KOPT-K1 (cell line): ENCODE measurements around the gene CHD6.
A peak's percentile ranks its signal among the peaks of the same experiment; 100 is the strongest.

ENCODE experiments used
- H3K27ac ChIP-seq: fragments of 200-600 bp; sonication (generic); 2 replicates; pipeline ENCODE4 v1.5.1; 2016; ENCODE audit warnings: antibody characterized with exemption, mild to moderate bottlenecking, low read depth, low read length; ENCODE audit not compliant: poor library complexity, severe bottlenecking
- H3K36me3 ChIP-seq: fragments of 200-600 bp; sonication (generic); 2 replicates; pipeline ENCODE4 v1.5.1; 2017; ENCODE audit warnings: antibody characterized with exemption, mild to moderate bottlenecking, low read length, moderate library complexity; ENCODE audit not compliant: insufficient read depth
- H3K9me3 ChIP-seq: fragments of 200-600 bp; sonication (generic); 2 replicates; pipeline ENCODE4 v1.5.1; 2017; ENCODE audit warnings: antibody characterized with exemption, low read length, mild to moderate bottlenecking; ENCODE audit not compliant: insufficient read depth, poor library complexity, severe bottlenecking

CHD6 gene

GRCh38 chr20:41446456-41446855, 171.7 kb downstream of the CHD6 start:
- Histone ChIP-seq H3K9me3 (no peaks in the 10 kb centered on the region), H3K27ac (no peak overlapping the region), H3K36me3 (peaks cover 97% of the 10 kb centered on the region)

GRCh38 chr20:41444821-41445220, 173.4 kb downstream of the CHD6 start:
- no peaks in the 10 kb centered on the region for H3K9me3 ChIP-seq
- no peak overlapping the region for H3K27ac ChIP-seq
- peaks cover 97% of the 10 kb centered on the region for H3K36me3 ChIP-seq

DNA sequence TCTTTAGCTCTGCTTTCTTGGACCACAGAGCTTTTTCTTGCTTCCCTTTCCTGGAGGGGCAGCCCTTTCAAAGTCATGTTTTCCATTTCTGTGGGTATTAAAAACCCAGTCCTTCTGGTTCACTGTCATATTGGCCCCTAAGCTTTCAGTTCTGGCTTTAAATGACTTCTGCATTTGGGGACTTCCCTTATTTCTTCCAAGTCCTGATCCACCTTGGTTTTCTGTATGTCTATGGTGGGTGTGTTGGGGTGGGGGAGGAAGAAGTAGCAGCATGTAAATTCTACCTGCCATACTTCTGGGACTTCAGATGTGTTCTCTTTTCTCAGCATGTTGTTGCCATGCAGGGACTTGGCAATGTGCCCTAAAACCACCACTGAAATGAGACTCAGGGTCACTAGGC, 174.5 kb downstream of the CHD6 start:
- peaks cover 99% of the 10 kb centered on the region for H3K36me3 ChIP-seq
- H3K27ac ChIP-seq, result no peak overlapping the region
- H3K9me3 ChIP-seq, result no peaks in the 10 kb centered on the region

DNA sequence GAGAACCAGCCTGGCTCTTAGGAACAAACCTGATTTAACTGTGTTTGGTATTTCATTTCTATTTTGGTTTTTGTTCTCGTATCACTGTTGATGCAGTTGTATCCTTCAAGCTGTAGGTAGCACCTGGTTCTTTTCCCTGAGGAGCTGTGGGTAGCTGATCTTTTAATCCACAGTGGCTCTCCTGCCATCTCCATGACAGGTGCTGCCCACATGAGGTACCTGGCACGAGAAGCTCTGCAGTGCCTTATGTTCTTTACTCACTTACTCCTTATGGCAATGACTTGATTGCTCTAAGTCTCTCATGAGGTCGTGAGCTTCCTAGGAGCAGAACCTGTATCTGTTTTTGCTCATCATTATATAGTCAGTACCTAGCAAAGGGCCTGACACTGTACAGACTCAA, 177.3 kb downstream of the CHD6 start:
- Histone ChIP-seq H3K36me3 (peaks cover 98% of the 10 kb centered on the region), H3K27ac (no peak overlapping the region), H3K9me3 (no peaks in the 10 kb centered on the region)

DNA sequence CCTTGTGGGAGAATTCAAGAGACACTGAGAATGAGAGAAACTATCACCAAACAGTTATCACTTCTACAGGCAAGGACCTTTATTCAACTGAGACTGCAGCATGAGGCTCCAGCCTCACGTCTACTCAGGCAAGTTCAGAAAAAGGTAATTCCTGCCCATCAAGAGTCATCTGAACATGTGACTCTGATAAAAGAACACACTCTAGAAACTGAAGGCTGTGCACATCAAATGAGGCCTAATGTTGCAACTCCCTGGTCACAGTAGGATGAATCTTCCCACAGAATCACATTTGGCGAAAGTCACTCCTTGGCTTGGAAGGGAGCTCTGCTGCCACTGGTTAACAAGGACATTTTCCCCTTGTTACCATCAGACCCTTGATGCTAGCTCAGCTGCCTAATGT, 180.3 kb downstream of the CHD6 start:
- Histone ChIP-seq H3K27ac (no peak overlapping the region), H3K9me3 (no peaks in the 10 kb centered on the region), H3K36me3 (peaks cover 84% of the 10 kb centered on the region)

DNA sequence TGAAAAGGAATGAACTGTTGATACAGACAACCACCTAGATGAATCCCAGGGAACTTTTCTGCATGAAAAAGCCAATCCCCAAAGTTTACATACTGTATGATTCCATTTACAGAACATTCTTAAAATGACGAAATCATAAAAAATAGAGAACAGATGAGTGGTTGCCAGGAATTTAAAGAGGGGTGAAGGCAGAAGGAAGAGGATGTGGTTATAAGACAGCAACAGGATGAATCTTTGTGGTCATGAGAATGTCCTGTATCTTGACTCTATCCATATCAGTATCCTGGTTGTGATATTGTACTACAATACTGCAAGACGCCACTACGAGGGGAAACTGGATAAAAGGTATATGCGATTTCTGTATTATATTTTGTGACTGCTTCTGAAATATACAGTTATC, 181.5 kb downstream of the CHD6 start:
- Histone ChIP-seq H3K27ac (no peak overlapping the region), H3K36me3 (peaks cover 80% of the 10 kb centered on the region), H3K9me3 (no peaks in the 10 kb centered on the region)

GRCh38 chr20:41433203-41433602, 185.0 kb downstream of the CHD6 start:
- Histone ChIP-seq H3K27ac (no peak overlapping the region), H3K9me3 (no peaks in the 10 kb centered on the region), H3K36me3 (peaks cover 79% of the 10 kb centered on the region)

DNA sequence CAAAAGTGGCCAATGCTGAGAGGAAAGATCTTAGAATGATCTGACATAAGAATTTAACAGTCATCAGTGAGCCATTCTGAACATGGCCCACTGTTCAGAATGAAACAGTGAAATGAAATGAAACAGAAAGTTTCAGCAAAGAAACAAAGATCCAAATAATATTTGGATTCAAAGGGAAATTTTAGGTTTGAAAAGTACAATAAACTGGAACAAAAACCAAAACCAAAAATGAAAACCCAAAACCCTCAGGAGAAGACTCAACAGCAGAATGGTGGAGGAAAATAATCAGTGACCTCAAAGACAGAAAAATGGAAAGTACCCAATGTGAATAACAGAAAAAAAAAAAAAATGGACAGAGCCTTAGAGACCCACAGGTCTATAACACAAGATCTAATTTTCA, 185.4 kb downstream of the CHD6 start:
- Histone ChIP-seq H3K27ac (no peak overlapping the region), H3K9me3 (no peaks in the 10 kb centered on the region), H3K36me3 (peaks cover 79% of the 10 kb centered on the region)

GRCh38 chr20:41428285-41428684, 189.9 kb downstream of the CHD6 start:
- peak overlapping the region; percentile 23 for H3K27ac ChIP-seq

DNA sequence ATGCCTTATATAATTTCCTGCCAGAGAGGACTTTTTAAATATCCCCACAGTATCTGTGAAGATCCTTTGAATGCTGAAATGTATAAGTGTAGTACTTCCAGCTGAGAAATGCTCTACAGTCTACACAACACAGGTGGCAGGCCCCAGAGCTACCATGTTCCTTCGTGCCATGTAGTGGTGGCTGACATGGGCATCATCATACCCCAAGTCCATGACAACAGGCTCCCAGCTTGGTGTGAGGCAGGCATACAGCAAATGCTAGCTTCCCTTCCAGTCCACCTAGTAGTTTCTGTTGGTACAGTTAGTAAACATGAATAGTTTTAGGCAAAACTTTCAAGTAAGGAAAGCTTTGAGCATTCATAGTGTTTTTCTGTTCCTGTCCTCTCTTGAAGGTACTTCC, 190.3 kb downstream of the CHD6 start:
- Histone ChIP-seq H3K36me3 (peaks cover 88% of the 10 kb centered on the region), H3K9me3 (no peaks in the 10 kb centered on the region), H3K27ac (peak overlapping the region; percentile 4)

More at GRCh38 chr20:41428285-41428684, 189.9 kb downstream of the CHD6 start:
- Histone ChIP-seq H3K9me3 (no peaks in the 10 kb centered on the region), H3K36me3 (peaks cover 84% of the 10 kb centered on the region)

GRCh38 chr20:41426976-41427375, 191.2 kb downstream of the CHD6 start:
- H3K27ac ChIP-seq, result no peak overlapping the region
- no peaks in the 10 kb centered on the region for H3K9me3 ChIP-seq
- peaks cover 90% of the 10 kb centered on the region for H3K36me3 ChIP-seq

DNA sequence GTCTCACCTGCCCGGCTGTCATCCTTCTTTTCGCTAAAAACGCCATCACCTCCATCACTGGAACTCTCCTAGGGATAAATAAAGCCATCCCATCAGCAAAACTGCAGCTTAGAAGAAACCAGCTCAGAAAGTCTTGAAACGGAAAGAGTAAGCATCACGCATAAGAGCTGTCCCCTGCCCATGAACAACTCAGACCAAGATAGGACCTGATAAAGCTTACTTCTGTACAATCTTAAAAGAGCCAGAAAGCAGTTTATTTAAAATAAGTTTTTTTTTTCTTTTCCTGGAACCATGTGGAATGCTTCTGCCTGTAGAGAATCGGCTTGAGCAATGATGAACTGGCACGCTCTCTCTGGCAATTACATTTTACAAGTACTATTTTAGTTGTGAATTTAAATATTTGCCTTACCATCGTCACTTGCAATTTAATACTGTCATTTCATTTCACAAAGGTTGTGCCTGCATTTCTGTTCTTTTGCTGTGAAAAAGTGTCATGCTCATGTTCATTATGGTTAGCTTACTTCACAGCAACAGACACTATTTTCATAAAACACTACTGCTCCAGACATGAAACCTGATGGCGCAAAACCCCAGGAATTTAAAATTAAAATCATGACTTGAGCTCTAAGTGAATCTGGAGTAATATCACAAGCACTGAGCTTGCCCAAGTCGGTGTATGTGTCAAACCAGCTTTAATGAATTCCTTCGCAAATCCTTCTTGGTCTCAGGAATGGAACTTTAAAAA, 191.9 kb downstream of the CHD6 start:
- Histone ChIP-seq H3K27ac (no peak overlapping the region), H3K36me3 (peaks cover 94% of the 10 kb centered on the region), H3K9me3 (no peaks in the 10 kb centered on the region)

- Histone ChIP-seq H3K27ac (no peak overlapping the region), H3K36me3 (peaks cover 94% of the 10 kb centered on the region), H3K9me3 (no peaks in the 10 kb centered on the region)
Observed at GRCh38 chr20:41425180-41425884, 192.8 kb downstream of the CHD6 start.

GRCh38 chr20:41424546-41424945, 193.6 kb downstream of the CHD6 start:
- Histone ChIP-seq H3K9me3 (no peaks in the 10 kb centered on the region), H3K27ac (no peak overlapping the region), H3K36me3 (peaks cover 94% of the 10 kb centered on the region)

- Histone ChIP-seq H3K36me3 (peaks cover 94% of the 10 kb centered on the region), H3K9me3 (no peaks in the 10 kb centered on the region), H3K27ac (no peak overlapping the region)
Observed at GRCh38 chr20:41424011-41424410, 194.2 kb downstream of the CHD6 start.

DNA sequence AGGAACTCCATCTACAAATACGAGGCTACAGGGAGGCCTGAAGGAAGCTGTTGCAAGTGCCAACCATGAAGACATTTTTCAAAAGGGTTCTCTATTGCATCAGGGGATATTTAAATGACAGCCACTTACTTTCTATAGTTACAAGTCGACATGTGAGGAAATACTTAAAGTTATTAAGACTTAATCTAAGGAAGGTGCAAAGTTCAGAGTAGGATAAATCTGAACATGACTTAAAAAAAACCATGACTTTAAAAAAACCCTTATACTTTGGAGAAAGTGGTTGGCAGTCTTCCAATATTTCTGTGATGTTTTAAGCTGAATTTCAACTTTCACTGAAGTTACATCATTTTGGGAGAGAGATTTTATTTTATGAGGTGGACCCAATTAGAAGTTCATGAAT, 195.2 kb downstream of the CHD6 start:
- H3K9me3 ChIP-seq, result no peaks in the 10 kb centered on the region
- H3K27ac ChIP-seq, result no peak overlapping the region
- peaks cover 94% of the 10 kb centered on the region for H3K36me3 ChIP-seq
